DOHH2 (cell line): ENCODE data around the gene GATAD2A.

Experiments used
- CTCF ChIP-seq: fragments of 200-600 bp; sonication (generic); IDR thresholded peaks from one replicate; pipeline ENCODE4 v1.5.1; 2014; ENCODE audit warnings: antibody characterized with exemption, mild to moderate bottlenecking, low read depth, low read length; ENCODE audit not compliant: poor library complexity, severe bottlenecking
- EZH2phosphoT487 ChIP-seq: fragments of 200-600 bp; sonication (generic); IDR thresholded peaks from 2 replicates; pipeline ENCODE4 v1.6.1; 2017; ENCODE audit warnings: borderline replicate concordance, mild to moderate bottlenecking, antibody characterized with exemption, low read length, moderate library complexity, mixed read lengths

GRCh38 chr19:19444681-19445155 is 39.2 kb downstream of the GATAD2A start:
- TF ChIP-seq CTCF (no peak), EZH2phosphoT487 (no peak)
